ENCODE measurements around the gene CCT8.

The CCT8 gene, protein sequence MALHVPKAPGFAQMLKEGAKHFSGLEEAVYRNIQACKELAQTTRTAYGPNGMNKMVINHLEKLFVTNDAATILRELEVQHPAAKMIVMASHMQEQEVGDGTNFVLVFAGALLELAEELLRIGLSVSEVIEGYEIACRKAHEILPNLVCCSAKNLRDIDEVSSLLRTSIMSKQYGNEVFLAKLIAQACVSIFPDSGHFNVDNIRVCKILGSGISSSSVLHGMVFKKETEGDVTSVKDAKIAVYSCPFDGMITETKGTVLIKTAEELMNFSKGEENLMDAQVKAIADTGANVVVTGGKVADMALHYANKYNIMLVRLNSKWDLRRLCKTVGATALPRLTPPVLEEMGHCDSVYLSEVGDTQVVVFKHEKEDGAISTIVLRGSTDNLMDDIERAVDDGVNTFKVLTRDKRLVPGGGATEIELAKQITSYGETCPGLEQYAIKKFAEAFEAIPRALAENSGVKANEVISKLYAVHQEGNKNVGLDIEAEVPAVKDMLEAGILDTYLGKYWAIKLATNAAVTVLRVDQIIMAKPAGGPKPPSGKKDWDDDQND

DNA sequence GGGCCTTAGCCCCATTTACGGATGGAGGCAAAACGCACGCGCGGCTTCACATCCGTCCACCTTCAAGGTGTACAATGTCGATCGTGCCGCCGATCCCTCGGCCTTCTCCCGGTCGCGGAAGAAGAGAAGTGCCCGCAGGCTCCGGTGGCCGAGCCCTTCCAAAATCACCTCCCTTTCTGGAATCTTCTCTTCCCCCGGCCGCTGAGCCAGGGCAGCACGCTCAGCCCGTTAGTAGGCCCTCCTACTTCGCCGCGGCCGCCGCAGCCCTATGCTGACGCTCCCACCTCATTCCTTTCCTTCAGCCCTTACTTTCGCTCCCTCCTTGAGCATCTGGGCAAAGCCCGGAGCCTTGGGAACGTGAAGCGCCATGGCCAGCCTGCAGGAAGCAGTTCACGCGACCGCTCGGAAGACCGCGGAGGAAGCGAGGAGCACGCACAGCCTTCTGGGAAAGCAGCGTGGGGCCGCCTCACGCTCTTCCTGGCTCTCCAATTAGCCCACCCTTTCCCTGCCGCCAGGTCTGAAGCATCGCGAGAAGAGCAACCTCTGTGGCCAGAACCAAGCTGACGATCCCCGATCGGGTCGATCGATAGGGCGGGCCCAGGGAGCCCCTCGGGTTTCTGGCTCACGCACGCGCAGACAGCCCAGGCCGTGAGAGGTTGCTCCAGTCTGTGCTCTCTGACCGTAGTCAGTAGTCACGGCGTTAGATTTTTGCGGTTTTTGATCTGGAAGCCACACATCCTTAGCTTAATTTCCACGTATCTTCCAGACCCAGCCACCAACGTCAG lies at the start of gene CCT8:
TSS of gene CCT8 (minus strand) at position 427 of the 785 bp plus-strand sequence. CDS start at position 369, 58 bp downstream.
- in situ Hi-C loops (cut with HindIII; ENCODE audit: low sequenced_read_pairs), result no loop called here

DNA sequence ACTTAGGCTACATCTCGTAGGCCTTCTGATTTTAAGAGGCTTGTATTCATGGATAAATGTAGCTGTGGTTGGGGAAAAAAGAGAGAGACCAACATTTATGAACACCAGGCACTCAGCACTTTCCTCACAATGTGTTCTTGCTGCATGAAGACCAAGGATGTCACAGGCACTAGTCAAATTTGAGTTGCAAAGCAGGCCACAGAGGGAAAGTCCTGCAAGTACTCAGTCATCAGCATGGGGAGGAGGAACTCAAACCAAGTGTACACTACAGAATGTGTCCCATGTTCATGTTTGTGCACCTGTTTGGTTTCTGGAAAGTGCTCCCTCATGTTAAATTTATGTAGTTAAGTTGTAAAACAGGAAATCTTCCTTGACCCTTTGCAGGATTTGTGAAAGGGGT lies 48.3 kb upstream of the CCT8 start:
- in situ Hi-C loops (cut with HindIII; ENCODE audit: low sequenced_read_pairs), result no loop called here

DNA sequence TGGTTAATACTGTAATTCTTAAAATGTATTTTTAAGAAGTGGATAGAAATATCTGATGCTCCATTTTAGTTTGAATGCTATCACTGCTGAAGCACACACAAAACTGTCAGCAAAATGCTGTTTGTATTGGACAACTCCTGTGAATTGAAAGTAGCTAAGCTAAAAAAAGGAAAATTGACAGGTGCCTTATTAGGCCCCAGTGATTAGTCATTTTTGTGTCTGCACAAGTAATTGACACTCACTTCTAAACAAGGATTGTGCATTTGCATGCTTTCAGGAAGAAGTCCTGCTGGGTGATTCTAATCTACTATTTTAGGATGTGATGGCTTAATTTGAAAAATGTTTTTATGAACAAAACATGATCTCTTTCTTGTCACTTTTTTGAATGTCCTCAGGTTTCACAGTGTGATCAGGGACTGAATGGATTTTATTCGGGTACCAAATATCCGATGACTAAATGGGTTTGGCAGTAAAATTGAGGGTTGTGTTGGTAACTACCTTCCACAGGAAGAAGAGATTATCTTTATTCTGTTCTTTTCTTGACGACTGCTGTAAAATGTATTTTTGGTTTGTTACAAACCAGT lies 44.0 kb upstream of the CCT8 start:
- in situ Hi-C loops (cut with HindIII; ENCODE audit: low sequenced_read_pairs), result no loop called here

DNA sequence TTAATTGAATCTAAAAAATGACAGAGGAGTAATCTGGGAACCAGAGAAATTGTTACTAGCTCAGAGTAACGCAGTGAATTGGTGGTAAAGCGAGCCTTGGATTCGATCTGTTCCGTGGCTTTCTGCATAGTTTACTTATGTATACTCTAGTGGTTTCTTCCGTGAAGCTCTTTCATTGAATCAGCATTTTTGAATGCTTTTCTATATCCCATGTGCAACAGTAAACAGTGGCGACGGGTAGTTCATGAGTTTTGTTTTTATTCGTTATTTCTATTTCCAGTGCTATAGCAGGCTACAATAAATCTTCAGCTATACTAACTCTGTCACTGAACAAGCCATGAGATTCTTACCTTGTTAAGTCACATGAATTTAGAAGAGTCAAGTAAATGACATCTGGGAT lies 42.5 kb upstream of the CCT8 start:
- in situ Hi-C loops (cut with HindIII; ENCODE audit: low sequenced_read_pairs), result no loop called here

DNA sequence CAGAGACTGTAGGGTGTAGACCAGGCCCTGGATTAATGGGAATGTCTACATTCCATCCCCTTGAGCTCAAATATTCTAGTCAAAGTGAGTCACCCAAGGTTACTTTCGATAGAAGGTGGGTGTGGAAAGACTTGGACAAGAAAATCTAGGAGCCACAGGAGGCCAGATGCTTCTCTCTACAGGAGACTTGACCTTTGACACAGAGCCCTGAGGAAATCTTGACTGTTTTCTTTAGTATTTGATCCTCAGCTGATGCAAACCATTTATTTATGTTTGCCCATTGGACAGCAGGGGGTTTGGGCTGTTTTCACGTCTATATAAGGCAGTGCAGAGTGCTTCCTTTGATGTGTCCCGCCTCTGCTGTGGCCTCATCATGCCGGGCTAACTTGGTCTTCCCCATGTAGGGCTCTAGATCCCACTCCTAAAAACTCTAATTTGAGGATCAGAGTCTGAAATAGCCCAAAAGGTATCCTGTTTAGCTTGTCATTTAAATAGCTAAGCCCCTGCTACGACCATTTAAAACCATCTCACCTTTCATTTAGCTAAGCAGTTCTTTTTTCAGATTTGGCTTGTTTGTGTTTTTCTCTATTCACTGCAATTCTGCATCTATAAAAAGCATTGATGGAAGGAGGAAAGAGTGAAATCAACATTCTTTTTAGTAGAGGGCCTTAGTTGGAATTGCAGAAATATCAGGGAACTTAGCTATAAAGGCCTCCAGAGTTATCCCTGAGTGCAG lies 41.5 kb upstream of the CCT8 start:
- in situ Hi-C loops (cut with HindIII; ENCODE audit: low sequenced_read_pairs), result no loop called here

DNA sequence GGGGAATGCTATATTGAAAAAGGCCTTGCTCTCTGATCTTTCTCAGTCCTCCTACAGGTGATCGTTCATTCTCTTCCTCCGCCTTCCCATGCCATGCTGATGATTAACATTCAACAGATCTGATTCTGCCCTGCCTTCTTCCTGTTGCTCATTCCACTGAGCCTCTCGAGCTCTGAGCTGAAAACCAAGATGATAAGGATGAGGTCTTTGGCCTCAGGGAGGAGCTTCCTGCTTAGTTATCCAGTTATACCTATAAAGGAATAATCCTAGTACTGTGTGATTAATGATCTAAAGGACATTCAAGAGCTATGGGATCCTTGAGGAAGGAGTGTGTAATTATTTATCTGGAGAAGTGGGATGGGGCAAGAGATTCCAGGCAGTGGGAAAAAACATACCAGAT lies 31.8 kb upstream of the CCT8 start:
- in situ Hi-C loops (cut with HindIII; ENCODE audit: low sequenced_read_pairs), result no loop called here

DNA sequence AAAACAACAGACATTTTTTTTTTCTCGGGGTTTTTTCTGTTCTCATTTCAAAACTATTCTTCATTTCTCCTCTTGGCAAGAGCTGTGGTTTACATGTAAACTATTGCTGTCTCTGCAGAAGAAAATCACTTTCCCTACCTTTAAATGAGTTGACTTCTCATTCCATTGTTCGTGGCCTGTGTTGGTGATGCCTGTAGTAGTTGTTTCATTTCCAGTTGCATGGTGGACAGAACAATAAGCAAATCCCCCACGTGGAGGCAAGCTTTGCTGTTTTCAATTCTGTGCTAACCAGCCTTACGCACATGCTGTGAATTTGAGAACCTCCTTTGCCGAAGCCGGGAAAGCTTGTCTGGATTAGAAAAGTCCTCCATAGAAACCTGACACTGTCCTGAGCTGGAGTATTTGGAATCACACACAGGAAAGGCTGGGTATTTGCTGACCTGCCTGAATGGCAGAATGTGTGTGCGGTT lies 30.8 kb upstream of the CCT8 start:
- in situ Hi-C loops (cut with HindIII; ENCODE audit: low sequenced_read_pairs), result no loop called here

DNA sequence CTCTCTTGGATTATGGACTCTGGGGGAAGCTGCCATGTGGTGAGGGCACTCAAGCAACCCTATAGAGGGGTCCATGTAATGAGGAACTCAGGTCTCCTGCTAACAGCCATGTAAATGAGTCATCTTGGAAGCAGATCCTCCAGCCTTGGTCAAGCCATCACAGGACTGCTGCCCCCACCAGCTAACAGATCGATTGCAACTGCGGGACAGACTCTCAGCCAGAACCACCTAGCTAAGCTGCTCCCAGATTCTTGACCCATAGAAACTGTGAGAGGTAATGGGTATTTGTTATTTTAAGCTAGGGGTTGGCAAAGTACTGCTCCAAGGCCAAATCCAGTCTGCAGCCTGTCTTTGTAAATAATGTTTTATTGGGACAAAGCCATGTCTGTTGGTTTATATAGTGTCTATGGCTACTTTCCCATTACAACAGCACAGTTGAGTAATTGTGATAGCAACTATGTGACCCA lies 29.4 kb upstream of the CCT8 start:
- in situ Hi-C loops (cut with HindIII; ENCODE audit: low sequenced_read_pairs), result no loop called here

DNA sequence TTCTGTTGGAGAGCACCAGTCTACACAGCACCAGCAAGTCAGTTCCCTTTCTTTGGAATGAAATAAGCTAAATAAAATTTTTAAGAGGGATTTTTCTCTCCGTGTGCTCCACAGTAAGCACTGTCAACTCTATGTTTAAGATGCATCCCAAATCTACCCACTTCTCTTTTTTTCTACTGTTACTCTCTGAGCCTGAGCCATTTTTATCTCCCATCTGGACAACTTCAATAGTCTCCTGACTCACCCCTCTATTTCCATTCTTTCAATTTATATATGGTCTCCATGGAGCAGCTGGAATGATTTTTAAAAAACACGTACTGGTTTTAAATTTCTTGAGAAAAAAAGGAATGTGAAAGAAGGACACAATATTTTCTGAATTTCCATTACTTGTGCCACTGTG lies 24.7 kb upstream of the CCT8 start:
- in situ Hi-C loops (cut with HindIII; ENCODE audit: low sequenced_read_pairs), result no loop called here

DNA sequence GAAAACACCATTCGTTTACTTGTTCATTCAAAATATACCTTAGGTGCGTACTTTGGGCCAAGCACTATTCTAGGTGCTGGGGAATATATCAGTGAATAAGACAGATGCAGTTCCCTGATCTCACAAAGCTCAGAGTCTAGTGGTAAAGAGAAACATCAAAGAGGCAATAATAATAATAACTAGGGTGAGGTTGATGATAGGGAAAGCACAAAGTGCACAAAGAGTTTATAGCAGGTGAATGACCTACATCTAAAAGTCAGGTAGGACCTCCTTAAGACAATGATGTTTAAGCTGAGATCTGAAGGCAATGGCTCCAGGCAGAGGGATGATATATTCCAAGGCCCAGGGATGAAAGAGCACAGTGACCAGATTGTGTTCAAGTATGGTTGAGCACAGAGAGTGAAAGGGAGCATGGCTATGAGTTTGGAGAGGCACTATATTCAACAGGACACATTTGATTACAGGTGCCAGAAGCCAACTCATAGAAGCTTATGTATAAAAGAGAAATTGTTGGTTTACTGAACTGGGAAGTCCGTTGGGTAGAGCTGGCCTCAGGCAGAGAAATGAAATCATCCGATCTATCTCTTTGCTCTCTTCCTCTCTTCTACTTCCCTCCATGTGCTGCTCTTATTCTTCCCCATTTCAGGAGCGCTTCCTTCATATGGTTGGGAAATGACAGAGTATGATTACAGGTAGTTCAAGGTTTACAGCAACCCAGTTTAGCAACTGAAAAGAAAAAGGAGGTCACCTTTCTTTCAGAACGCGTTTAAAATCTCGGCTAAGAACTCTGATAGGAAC lies 23.0 kb upstream of the CCT8 start:
- in situ Hi-C loops (cut with HindIII; ENCODE audit: low sequenced_read_pairs), result no loop called here

DNA sequence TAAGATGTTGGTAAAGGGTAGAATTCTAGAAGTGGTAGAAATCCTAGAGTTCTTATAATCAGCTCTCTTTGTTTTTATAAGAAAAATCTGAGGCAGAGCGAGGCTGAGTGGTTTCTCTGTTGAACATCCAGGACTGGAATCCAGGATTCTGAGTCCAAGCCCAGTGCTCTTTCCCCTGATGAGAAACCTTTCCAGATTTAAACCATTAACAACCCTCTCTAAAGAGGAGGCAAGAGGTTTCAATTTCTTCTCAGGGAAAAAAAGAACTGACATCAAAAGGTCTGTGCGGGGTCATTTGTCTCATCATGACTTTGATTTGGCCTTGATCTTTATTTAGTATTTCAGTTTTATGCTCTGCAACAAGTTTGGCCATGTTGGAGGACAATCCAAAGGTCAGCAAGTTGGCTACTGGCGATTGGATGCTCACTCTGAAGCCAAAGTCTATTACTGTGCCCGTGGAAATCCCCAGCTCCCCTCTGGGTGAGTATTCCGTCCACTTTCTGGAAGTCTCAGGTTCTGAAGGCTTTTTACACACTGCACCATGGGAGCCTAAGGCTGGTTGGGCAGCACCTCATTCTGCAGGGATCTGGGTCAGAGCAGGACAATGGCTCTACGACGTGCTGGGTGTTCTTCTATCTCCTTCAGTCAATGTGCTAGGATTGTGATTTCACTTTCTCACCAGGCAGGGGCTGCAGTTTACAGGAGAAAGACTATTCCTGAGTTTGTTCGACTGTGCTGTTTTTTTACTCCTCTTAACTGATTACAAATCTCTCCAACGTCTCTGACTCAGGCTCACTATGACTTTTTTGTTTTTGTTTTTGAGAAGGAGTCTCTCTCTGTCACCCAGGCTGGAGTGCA lies 18.9 kb upstream of the CCT8 start:
- in situ Hi-C loops (cut with HindIII; ENCODE audit: low sequenced_read_pairs), result no loop called here

DNA sequence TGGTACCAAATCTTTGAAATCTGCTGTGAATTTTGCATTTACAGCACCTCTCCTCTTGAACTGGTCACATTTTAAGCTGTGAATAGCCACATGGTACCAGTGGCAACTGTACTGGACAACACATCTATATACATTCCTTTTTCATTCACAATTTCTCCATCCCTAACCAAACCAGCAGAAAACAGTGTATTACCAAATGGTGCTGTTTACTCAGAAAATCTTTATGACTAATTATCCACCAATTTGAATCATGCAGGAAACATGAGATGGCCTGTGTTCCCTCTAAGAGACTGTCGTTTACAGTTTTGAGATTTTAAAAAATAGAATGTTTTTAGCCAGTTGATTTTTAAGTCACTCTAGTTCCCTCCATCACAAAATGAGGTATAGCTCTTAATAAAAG lies 17.6 kb upstream of the CCT8 start:
- in situ Hi-C loops (cut with HindIII; ENCODE audit: low sequenced_read_pairs), result no loop called here

DNA sequence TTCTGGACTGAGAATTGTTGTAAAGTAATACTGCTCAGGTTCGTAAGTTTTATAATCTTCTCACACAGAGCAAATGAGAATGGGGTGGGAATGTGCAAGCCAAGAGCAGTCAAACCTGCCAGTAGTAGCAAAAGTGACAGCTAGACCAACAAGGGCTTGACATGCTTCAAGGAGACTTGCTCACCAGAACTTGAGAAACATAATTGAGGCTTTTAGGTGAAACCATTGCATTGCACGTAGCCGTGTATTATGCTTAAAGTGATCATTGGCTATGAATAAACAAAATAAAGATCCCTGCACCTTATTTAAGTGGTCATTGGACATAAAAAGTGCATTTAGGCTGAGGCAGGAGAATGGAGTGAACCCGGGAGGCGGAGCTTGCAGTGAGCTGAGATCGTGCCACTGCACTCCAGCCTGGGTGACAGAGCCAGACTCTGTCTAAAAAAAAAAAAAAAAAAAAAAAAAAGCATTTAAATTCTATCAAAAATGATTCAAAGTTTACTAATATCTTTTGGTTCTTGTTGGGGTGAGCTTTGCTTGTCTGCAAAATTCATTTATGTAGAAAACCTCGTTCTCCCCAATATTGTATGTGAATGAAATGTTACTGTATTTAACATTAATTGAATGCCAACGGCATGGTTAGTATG lies 11.8 kb upstream of the CCT8 start:
- in situ Hi-C loops (cut with HindIII; ENCODE audit: low sequenced_read_pairs), result no loop called here

DNA sequence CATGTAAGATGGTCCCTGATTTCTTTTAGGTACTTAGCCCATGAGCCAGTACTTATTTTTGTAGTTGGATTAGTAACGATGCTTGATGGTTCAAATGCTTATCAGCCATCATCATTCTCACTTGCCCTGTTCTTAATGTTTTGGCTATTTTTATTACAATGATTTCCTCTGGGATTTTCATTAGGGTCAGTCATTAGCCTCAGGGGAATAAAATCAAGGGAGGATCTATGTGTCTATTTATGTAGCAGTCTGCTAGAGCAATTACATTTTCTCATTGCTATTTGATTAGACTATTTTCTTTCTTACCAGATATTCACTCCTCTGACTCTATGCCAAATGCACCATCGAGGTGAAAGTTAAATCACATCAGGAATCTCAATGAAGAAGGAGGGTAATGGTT lies 10.9 kb upstream of the CCT8 start:
- in situ Hi-C loops (cut with HindIII; ENCODE audit: low sequenced_read_pairs), result no loop called here

DNA sequence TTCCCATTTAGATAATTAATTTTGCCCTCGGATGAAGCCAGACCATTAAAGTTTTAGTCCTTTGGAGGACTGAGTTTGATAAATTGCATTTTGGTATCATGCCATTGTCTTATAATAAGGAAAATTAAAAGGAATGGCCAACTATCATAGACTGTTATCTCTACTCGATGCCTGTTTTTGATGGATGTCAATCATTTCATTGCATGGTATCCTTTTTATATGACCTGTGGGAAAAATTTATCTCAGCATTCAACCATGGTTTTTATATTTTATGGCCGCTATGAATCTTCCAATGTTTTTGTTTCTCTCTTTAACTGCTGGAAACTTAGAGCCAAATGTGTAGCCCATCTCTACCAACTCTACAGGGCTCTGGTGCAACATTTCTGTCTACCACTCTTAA lies 9.9 kb upstream of the CCT8 start:
- in situ Hi-C loops (cut with HindIII; ENCODE audit: low sequenced_read_pairs), result no loop called here

DNA sequence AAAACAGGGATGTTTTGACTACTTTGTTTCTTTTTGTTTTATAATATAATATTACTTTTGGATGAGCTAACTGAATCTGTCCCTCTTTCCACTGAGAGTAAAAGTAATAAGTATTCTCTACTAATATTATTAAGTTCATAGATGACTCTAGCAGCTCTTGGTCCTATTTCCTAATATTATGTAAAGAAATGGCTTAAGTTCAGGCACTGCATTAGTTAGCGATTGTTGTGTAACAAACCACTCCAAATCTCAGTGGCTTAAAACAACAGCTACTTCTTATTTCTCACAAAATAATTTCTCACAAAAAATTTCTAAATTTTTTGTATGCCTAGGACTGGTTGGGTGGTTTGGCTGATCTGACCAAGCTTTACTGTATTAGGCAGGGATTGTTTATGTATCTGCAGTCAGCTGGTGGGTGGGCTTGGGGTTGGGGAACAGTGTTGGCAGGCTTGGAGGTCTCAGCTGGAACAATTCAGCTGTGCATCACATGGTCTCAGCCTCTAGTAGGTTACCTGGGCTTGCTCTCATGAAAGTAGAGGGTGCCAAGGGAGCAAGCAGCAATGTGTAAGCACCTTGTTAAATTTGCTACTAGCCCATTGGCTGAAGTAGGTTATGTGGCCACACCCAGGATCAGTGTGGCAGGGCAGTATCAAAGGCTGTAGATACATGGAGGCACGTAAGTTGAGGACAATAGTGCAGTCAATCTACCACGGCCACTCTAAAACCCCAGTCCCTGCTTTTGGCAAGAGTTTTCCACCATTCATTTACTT lies 8.8 kb upstream of the CCT8 start:
- in situ Hi-C loops (cut with HindIII; ENCODE audit: low sequenced_read_pairs), result no loop called here

DNA sequence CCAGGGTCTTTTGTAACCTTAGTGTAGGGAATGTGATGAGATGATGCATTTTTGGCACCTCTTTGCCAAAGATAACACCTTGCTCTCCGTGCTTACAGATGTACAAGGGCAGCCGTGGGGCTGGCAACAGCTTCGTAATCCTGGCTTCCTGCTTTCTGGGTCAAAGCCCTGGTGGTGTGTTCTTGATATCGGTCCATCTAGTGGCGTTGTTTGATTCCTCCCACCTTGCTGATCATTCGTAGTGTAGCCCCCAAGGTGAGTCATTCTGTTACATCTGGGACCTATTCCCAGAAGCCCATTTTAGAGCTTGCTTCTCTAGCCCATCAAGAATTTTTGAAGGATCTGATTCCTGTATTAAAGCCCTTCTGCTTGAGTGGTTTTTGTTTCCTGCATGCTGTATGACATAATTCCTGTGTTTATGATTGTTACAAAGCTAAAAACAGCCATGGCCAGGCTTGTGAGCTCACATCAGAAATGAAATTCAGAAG lies 7.0 kb upstream of the CCT8 start:
- in situ Hi-C loops (cut with HindIII; ENCODE audit: low sequenced_read_pairs), result no loop called here
